Heart left ventricle (tissue), 16 donors: ENCODE data around the gene VTI1B. TPM values are rescaled to one million over a fixed set of nuclear protein-coding genes. Genes with fewer than 3 reads are reported as not detected.
"Not testable (repeated sequence)": the region's sequence is repeated elsewhere in the genome, so short reads cannot be mapped to it uniquely, and the experiment has no call there.

ENCODE experiments used
- ATAC-seq, 4 donors: fragments of 200-7000 bp; cut with Tn5 transposase; one replicate each; pipeline ENCODE4 v1.9.1; 2020 to 2022; ENCODE audit warnings: moderate library complexity in 4 of 4, mild to moderate bottlenecking in 3 of 4, moderate number of reproducible peaks in 1 of 4
- DNase-seq, 5 donors: peaks; one replicate each; pipeline ENCODE4 v3.0.0-alpha.2; 2020
- H3K27ac ChIP-seq, 12 donors: fragments of 200-600 bp; sonication (generic) in 4 of 12; one replicate each; pipeline versions ENCODE4 v1.5.0 to v1.8.0; 2016 to 2022; ENCODE audit warnings: mild to moderate bottlenecking in 2 of 12
- H3K27me3 ChIP-seq, 9 donors: fragments of 200-600 bp; sonication (generic) in 2 of 9; one replicate each; pipeline versions ENCODE4 v1.5.1 to v1.8.0; 2016 to 2022; ENCODE audit warnings: mild to moderate bottlenecking in 3 of 9
- H3K36me3 ChIP-seq, 9 donors: fragments of 200-600 bp; sonication (generic) in 2 of 9; one replicate each; pipeline versions ENCODE4 v1.5.0 to v1.8.0; 2018 to 2022; ENCODE audit warnings: mild to moderate bottlenecking in 2 of 9
- H3K4me1 ChIP-seq, 12 donors: fragments of 200-600 bp; sonication (generic) in 4 of 12; one replicate each; pipeline versions ENCODE4 v1.5.0 to v1.8.0; 2016 to 2022; ENCODE audit warnings: mild to moderate bottlenecking in 3 of 12
- H3K4me3 ChIP-seq, 12 donors: fragments of 200-600 bp; sonication (generic) in 4 of 12; one replicate each; pipeline versions ENCODE4 v1.5.0 to v1.8.0; 2017 to 2022; ENCODE audit warnings: mild to moderate bottlenecking in 9 of 12, moderate library complexity in 4 of 12
- H3K9me3 ChIP-seq, 12 donors: fragments of 200-600 bp; sonication (generic) in 4 of 12; one replicate each; pipeline versions ENCODE4 v1.5.0 to v1.8.0; 2016 to 2022; ENCODE audit warnings: mild to moderate bottlenecking in 1 of 12
- CTCF ChIP-seq, 12 donors: fragments of 200-600 bp; sonication (generic) in 4 of 12; IDR thresholded peaks; one replicate each; pipeline versions ENCODE4 v1.5.0 to v1.8.0; 2018 to 2022; ENCODE audit warnings: antibody characterized with exemption in 12 of 12, mild to moderate bottlenecking in 5 of 12
- POLR2A ChIP-seq, 2 donors: fragments of 450-650 bp; IDR thresholded peaks; one replicate each; pipeline ENCODE4 v1.6.1; 2017; ENCODE audit warnings: antibody characterized with exemption in 2 of 2, mild to moderate bottlenecking in 2 of 2, moderate library complexity in 2 of 2
- WGBS, 4 donors: extraction: QIAGEN DNeasy Blood & Tissue Kit in 2 of 4; methylation state at CpG; one replicate each; pipeline versions ENCODE4 v1.1.5 to v1.1.7; 2013 to 2018; 5-methylcytosine and 5-hydroxymethylcytosine counted together
- intact Hi-C, 10 donors: fragments of 100-400 bp; cut with DNase I; formaldehyde crosslinking; loops; one replicate each; pipeline versions ENCODE4 v1.11.1 to v1.14.2; 2022
- polyA plus RNA-seq, 2 donors: library from polyadenylated mRNA; stranded (reverse); fragments of 200-250 nt; gene quantifications; one replicate each; pipeline ENCODE4 v1.2.3, GENCODE V29; 2013
- total RNA-seq, 9 donors: library from RNA; depleted of rRNA in 2 of 9; stranded (reverse); fragments of >200 nt in 2 of 9; fragmentation: NEBNext Ultra II Directional in 3 of 9; extraction: Animal tissue kit (Norgen Biotek cat#: 25700) in 3 of 9; gene quantifications; one replicate each; pipeline versions ENCODE4 v1.1.0 to v1.2.4, GENCODE V29; 2016 to 2023
- donor health status: ischemic (EF 13 %, LVEDD 7.1; RV severe dilation, severe dysfunction).
- donor health status: healthy with polysubstance abuse.
- donor health status: DM: no; HTN: yes; CAD: no.
- donor health status: DM: no; HTN: no; CAD: no.
- donor health status: ischemic (EF 25% LVEDD 6.9; RV normal size, moderate dysfunction).
- donor health status: ischemic (EF 25% LVEDD 5.7; RV mildly dilated, moderate dysfunction).
- donor health status: healthy.
- donor health status: DM: yes; HTN: yes; CAD: no.
- donor health status: ischemic (EF 35%, LVEDD 5.7; RV mildly dilated, moderate dysfunction).
- donor health status: nonischemic (EF 11% LVEDD 7.7; RV severe dilation, severe dysfunction).
- donor health status: DM: yes; HTN: yes; CAD: no.
- donor health status: PGD.
- donor health status: ischemic (EF 29% LVEDD 5.4; RV normal size, mild dysfunction).
- donor health status: nonischemic (EF 23%, LVEDD 6.1; RV moderate dilation, normal function).

The VTI1B gene
- total and polyA plus RNA-seq, 11 donors: 78.5 to 143 (median 112) TPM

GRCh38 chr14:67630186-67630585 is 44.2 kb downstream of the VTI1B start:
- DNase-seq (no peak), ATAC-seq (no peak)
- no peaks in the 10 kb centered on the region for H3K9me3 ChIP-seq
- H3K27ac ChIP-seq: no peak overlapping the region
- WGBS, 4 donors: 85 to 94% (median 92%) methylated on average over 4 of the region's 4 CpGs
- H3K4me3 ChIP-seq: no peak overlapping the region
- no peaks in the 10 kb centered on the region for H3K36me3 ChIP-seq
- intact Hi-C loops: no loop called here
- H3K27me3 ChIP-seq: no peaks in the 10 kb centered on the region
- TF ChIP-seq POLR2A (IDR thresholded peaks at IDR 0.05) (no peak), CTCF (IDR thresholded peaks at IDR 0.05) (no peak)
- H3K4me1 ChIP-seq: no peaks in the 10 kb centered on the region

GRCh38 chr14:67627519-67627918 is 46.9 kb downstream of the VTI1B start:
- Histone ChIP-seq H3K27ac (no peak overlapping the region), H3K9me3 (no peaks in the 10 kb centered on the region), H3K4me3 (no peak overlapping the region), H3K36me3 (no peaks in the 10 kb centered on the region), H3K27me3 (no peaks in the 10 kb centered on the region), H3K4me1 (peaks cover 0 to 8% (median 0%) of the 10 kb centered on the region in 12 donors)
- DNase-seq (no peak), ATAC-seq (no peak)
- intact Hi-C loops: no loop called here
- TF ChIP-seq CTCF (IDR thresholded peaks at IDR 0.05): no peak
- TF ChIP-seq POLR2A (IDR thresholded peaks at IDR 0.05): no peak

- H3K4me3 ChIP-seq, H3K27ac ChIP-seq, intact Hi-C loops, H3K9me3 ChIP-seq, ATAC-seq, DNase-seq, H3K36me3 ChIP-seq, H3K27me3 ChIP-seq: not testable (repeated sequence)
- peaks cover 0 to 12% (median 0%) of the 10 kb centered on the region in 12 donors for H3K4me1 ChIP-seq
- WGBS, 4 donors: 83 to 94% (median 86%) methylated on average over 1 of the region's 1 CpG
Observed at GRCh38 chr14:67626131-67626530, 48.3 kb downstream of the VTI1B start.

GRCh38 chr14:67623114-67623513 is 51.3 kb downstream of the VTI1B start:
- no peak for ATAC-seq
- no peak for TF ChIP-seq POLR2A (IDR thresholded peaks at IDR 0.05)
- no peak for DNase-seq
- no peaks in the 10 kb centered on the region for H3K27me3 ChIP-seq
- H3K36me3 ChIP-seq: no peaks in the 10 kb centered on the region
- H3K9me3 ChIP-seq: no peaks in the 10 kb centered on the region
- 51 to 56% (median 53%) methylated on average over 2 of the region's 2 CpGs for WGBS, 4 donors
- intact Hi-C loops: loop anchor here in 2 of 10 donors (5.0 kb wide), 2 partner anchors 44 to 79 kb away; partner anchors contain the start of gene RDH12 (in 1 of the 2)
- peak overlapping the region in 6 of 12 donors; percentile 3 to 76 (median 24) for H3K27ac ChIP-seq
- H3K4me1 ChIP-seq: peaks cover 0 to 32% (median 11%) of the 10 kb centered on the region in 12 donors
- no peak overlapping the region for H3K4me3 ChIP-seq

- peak overlapping the region in 5 of 12 donors; percentile 3 to 76 (median 39) for H3K27ac ChIP-seq
- H3K4me1 ChIP-seq: peaks cover 0 to 32% (median 11%) of the 10 kb centered on the region in 12 donors
- H3K27me3 ChIP-seq: no peaks in the 10 kb centered on the region
- no peaks in the 10 kb centered on the region for H3K36me3 ChIP-seq
- WGBS, 4 donors: 46 to 49% (median 48%) methylated on average over 4 of the region's 4 CpGs
- no peak for TF ChIP-seq POLR2A (IDR thresholded peaks at IDR 0.05)
- no peak for TF ChIP-seq CTCF (IDR thresholded peaks at IDR 0.05)
- H3K4me3 ChIP-seq: no peak overlapping the region
- ATAC-seq: peak in 1 of 4 donors; percentile 19
- no peak for DNase-seq
- no peaks in the 10 kb centered on the region for H3K9me3 ChIP-seq
- intact Hi-C loops: loop anchor here in 2 of 10 donors (5.0 kb wide), 2 partner anchors 45 to 80 kb away; partner anchors contain the start of gene RDH12 (in 1 of the 2)
Observed at GRCh38 chr14:67622675-67623074, 51.8 kb downstream of the VTI1B start.
